Amniotic epithelial cell (primary cell): ENCODE results near the gene RNU1-4.
"Not testable (repeated sequence)": the region's sequence is repeated elsewhere in the genome, so short reads cannot be mapped to it uniquely, and the experiment has no call there.

Experiments used
- DNase-seq: peaks from one replicate; pipeline ENCODE4 v3.0.0-alpha.2; 2010; ENCODE audit warnings: low read depth

Gene RNU1-4

GRCh38 chr1:16728243-16728949, 11.9 kb upstream of the RNU1-4 start:
- DNase-seq = not testable (repeated sequence)

- not testable (repeated sequence) for DNase-seq
Measured at GRCh38 chr1:16732254-16732896, 7.9 kb upstream of the RNU1-4 start.

GRCh38 chr1:16741230-16741629, 914 bp downstream of the RNU1-4 start:
- not testable (repeated sequence) for DNase-seq

GRCh38 chr1:16747660-16748059, 7.3 kb downstream of the RNU1-4 start:
- not testable (repeated sequence) for DNase-seq

- DNase-seq = not testable (repeated sequence)
Measured at GRCh38 chr1:16748710-16749109, 8.4 kb downstream of the RNU1-4 start.

GRCh38 chr1:16749910-16750888, 9.9 kb downstream of the RNU1-4 start:
- not testable (repeated sequence) for DNase-seq

GRCh38 chr1:16752770-16753169, 12.5 kb downstream of the RNU1-4 start:
- not testable (repeated sequence) for DNase-seq

- not testable (repeated sequence) for DNase-seq
Measured at GRCh38 chr1:16755385-16755784, 15.1 kb downstream of the RNU1-4 start.

GRCh38 chr1:16755932-16756331, 15.6 kb downstream of the RNU1-4 start:
- not testable (repeated sequence) for DNase-seq

- DNase-seq = not testable (repeated sequence)
Measured at GRCh38 chr1:16757574-16757973, 17.3 kb downstream of the RNU1-4 start.

GRCh38 chr1:16758060-16758459, 17.7 kb downstream of the RNU1-4 start:
- not testable (repeated sequence) for DNase-seq

- DNase-seq = not testable (repeated sequence)
Measured at GRCh38 chr1:16759041-16759493, 18.8 kb downstream of the RNU1-4 start.

GRCh38 chr1:16759650-16760455, 19.5 kb downstream of the RNU1-4 start:
- DNase-seq = not testable (repeated sequence)

GRCh38 chr1:16760456-16760765, 20.1 kb downstream of the RNU1-4 start:
- DNase-seq = not testable (repeated sequence)

- DNase-seq = not testable (repeated sequence)
Measured at GRCh38 chr1:16760801-16761200, 20.5 kb downstream of the RNU1-4 start.

- DNase-seq = not testable (repeated sequence)
Measured at GRCh38 chr1:16764248-16764819, 24.0 kb downstream of the RNU1-4 start.

GRCh38 chr1:16764820-16765655, 24.7 kb downstream of the RNU1-4 start:
- DNase-seq = not testable (repeated sequence)

- not testable (repeated sequence) for DNase-seq
Measured at GRCh38 chr1:16765731-16766605, 25.7 kb downstream of the RNU1-4 start.

GRCh38 chr1:16766689-16767256, 26.5 kb downstream of the RNU1-4 start:
- not testable (repeated sequence) for DNase-seq
